Heart left ventricle (tissue), 16 donors: ENCODE data around the gene SNAPC5. TPM values are rescaled to one million over a fixed set of nuclear protein-coding genes. Genes with fewer than 3 reads are reported as not detected.
"Not testable (repeated sequence)": the region's sequence is repeated elsewhere in the genome, so short reads cannot be mapped to it uniquely, and the experiment has no call there.

Experiments used
- ATAC-seq, 4 donors: fragments of 200-7000 bp; cut with Tn5 transposase; one replicate each; pipeline ENCODE4 v1.9.1; 2020 to 2022; ENCODE audit warnings: moderate library complexity in 4 of 4, mild to moderate bottlenecking in 3 of 4, moderate number of reproducible peaks in 1 of 4
- DNase-seq, 5 donors: peaks; one replicate each; pipeline ENCODE4 v3.0.0-alpha.2; 2020
- H3K27ac ChIP-seq, 12 donors: fragments of 200-600 bp; sonication (generic) in 4 of 12; one replicate each; pipeline versions ENCODE4 v1.5.0 to v1.8.0; 2016 to 2022; ENCODE audit warnings: mild to moderate bottlenecking in 2 of 12
- H3K27me3 ChIP-seq, 9 donors: fragments of 200-600 bp; sonication (generic) in 2 of 9; one replicate each; pipeline versions ENCODE4 v1.5.1 to v1.8.0; 2016 to 2022; ENCODE audit warnings: mild to moderate bottlenecking in 3 of 9
- H3K36me3 ChIP-seq, 9 donors: fragments of 200-600 bp; sonication (generic) in 2 of 9; one replicate each; pipeline versions ENCODE4 v1.5.0 to v1.8.0; 2018 to 2022; ENCODE audit warnings: mild to moderate bottlenecking in 2 of 9
- H3K4me1 ChIP-seq, 12 donors: fragments of 200-600 bp; sonication (generic) in 4 of 12; one replicate each; pipeline versions ENCODE4 v1.5.0 to v1.8.0; 2016 to 2022; ENCODE audit warnings: mild to moderate bottlenecking in 3 of 12
- H3K4me3 ChIP-seq, 12 donors: fragments of 200-600 bp; sonication (generic) in 4 of 12; one replicate each; pipeline versions ENCODE4 v1.5.0 to v1.8.0; 2017 to 2022; ENCODE audit warnings: mild to moderate bottlenecking in 9 of 12, moderate library complexity in 4 of 12
- H3K9me3 ChIP-seq, 12 donors: fragments of 200-600 bp; sonication (generic) in 4 of 12; one replicate each; pipeline versions ENCODE4 v1.5.0 to v1.8.0; 2016 to 2022; ENCODE audit warnings: mild to moderate bottlenecking in 1 of 12
- CTCF ChIP-seq, 12 donors: fragments of 200-600 bp; sonication (generic) in 4 of 12; IDR thresholded peaks; one replicate each; pipeline versions ENCODE4 v1.5.0 to v1.8.0; 2018 to 2022; ENCODE audit warnings: antibody characterized with exemption in 12 of 12, mild to moderate bottlenecking in 5 of 12
- POLR2A ChIP-seq, 2 donors: fragments of 450-650 bp; IDR thresholded peaks; one replicate each; pipeline ENCODE4 v1.6.1; 2017; ENCODE audit warnings: antibody characterized with exemption in 2 of 2, mild to moderate bottlenecking in 2 of 2, moderate library complexity in 2 of 2
- WGBS, 4 donors: extraction: QIAGEN DNeasy Blood & Tissue Kit in 2 of 4; methylation state at CpG; one replicate each; pipeline versions ENCODE4 v1.1.5 to v1.1.7; 2013 to 2018; 5-methylcytosine and 5-hydroxymethylcytosine counted together
- intact Hi-C, 10 donors: fragments of 100-400 bp; cut with DNase I; formaldehyde crosslinking; loops; one replicate each; pipeline versions ENCODE4 v1.11.1 to v1.14.2; 2022
- polyA plus RNA-seq, 2 donors: library from polyadenylated mRNA; stranded (reverse); fragments of 200-250 nt; gene quantifications; one replicate each; pipeline ENCODE4 v1.2.3, GENCODE V29; 2013
- total RNA-seq, 9 donors: library from RNA; depleted of rRNA in 2 of 9; stranded (reverse); fragments of >200 nt in 2 of 9; fragmentation: NEBNext Ultra II Directional in 3 of 9; extraction: Animal tissue kit (Norgen Biotek cat#: 25700) in 3 of 9; gene quantifications; one replicate each; pipeline versions ENCODE4 v1.1.0 to v1.2.4, GENCODE V29; 2016 to 2023
- donor health status: ischemic (EF 13 %, LVEDD 7.1; RV severe dilation, severe dysfunction).
- donor health status: healthy with polysubstance abuse.
- donor health status: DM: no; HTN: yes; CAD: no.
- donor health status: DM: no; HTN: no; CAD: no.
- donor health status: ischemic (EF 25% LVEDD 6.9; RV normal size, moderate dysfunction).
- donor health status: ischemic (EF 25% LVEDD 5.7; RV mildly dilated, moderate dysfunction).
- donor health status: healthy.
- donor health status: DM: yes; HTN: yes; CAD: no.
- donor health status: ischemic (EF 35%, LVEDD 5.7; RV mildly dilated, moderate dysfunction).
- donor health status: nonischemic (EF 11% LVEDD 7.7; RV severe dilation, severe dysfunction).
- donor health status: DM: yes; HTN: yes; CAD: no.
- donor health status: PGD.
- donor health status: ischemic (EF 29% LVEDD 5.4; RV normal size, mild dysfunction).
- donor health status: nonischemic (EF 23%, LVEDD 6.1; RV moderate dilation, normal function).

SNAPC5 gene
- total and polyA plus RNA-seq, 11 donors: 25.4 to 59.5 (median 29.6) TPM

DNA sequence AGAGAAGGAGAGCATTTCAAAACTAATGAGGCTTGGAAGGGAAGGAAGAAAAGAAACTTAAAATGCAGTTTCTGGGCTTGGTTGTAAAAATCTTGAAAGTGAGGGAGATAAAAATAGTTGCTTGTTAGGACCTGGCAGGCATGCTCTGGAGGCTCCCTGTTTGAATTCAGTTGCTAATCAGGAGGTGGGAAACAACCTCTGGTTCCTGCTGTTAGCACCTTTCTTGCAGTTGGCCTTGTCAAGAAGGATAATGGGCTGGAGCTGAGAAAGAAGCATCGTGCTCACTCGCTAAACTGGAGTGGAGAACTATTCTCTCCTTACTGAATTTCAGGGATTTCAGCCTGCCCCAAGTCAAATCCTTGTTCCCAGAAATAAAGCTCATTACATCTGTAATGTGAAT is 23.4 kb downstream of the SNAPC5 start:
- H3K27me3 ChIP-seq: no peaks in the 10 kb centered on the region
- peaks cover 0 to 5% (median 0%) of the 10 kb centered on the region in 9 donors for H3K36me3 ChIP-seq
- peaks cover 0 to 26% (median 11%) of the 10 kb centered on the region in 12 donors for H3K4me1 ChIP-seq
- intact Hi-C loops: no loop called here
- DNase-seq (no peak), ATAC-seq (no peak)
- no peaks in the 10 kb centered on the region for H3K9me3 ChIP-seq
- H3K4me3 ChIP-seq: no peak overlapping the region
- 32 to 60% (median 49%) methylated on average over 2 of the region's 2 CpGs for WGBS, 4 donors
- no peak for TF ChIP-seq POLR2A (IDR thresholded peaks at IDR 0.05)
- no peak for TF ChIP-seq CTCF (IDR thresholded peaks at IDR 0.05)
- H3K27ac ChIP-seq: no peak overlapping the region

DNA sequence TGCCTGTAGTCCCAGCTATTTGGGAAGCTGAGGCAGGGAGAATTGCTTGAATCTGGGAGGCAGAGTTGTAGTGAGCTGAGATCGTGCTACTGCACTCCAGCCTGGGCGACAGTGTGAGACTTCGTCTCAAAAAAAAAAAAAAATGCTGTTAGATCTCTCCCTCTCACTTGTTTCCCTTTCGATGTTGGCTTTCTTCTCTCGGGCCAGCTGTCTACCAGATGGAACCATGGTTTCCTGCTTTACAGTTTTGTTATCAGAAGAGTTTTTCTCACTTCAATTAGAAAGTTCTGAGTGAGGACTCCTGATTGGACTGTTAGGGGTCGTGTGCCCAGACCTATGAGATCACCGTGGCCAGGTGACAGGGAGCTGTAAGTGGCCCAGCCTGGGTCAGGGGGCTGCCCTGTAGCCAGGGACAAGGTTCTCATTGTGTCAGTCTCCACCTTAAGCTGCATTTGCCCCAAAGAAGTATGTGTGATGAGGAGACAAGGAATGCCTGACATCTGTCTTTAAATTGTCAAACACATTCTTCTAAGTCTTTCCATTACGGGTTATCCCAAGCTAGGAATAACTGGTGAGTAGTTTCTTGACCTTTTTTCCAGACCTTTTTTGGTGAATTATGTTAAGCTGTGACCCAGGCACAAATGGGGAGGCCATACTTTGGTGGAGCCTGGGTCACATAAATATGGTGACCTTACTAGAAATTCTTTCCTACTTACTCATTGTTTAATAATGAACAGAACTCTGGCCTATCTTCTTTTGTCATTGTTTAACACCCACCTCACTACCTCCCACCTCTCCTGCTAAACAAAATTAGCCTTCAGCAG is 25.2 kb downstream of the SNAPC5 start:
- intact Hi-C loops: no loop called here
- DNase-seq (peak in 1 of 5 donors; percentile 34), ATAC-seq (peak in 3 of 4 donors; percentile 45 to 73 (median 70))
- Histone ChIP-seq H3K4me3 (no peak overlapping the region), H3K36me3 (peaks cover 0 to 14% (median 0%) of the 10 kb centered on the region in 9 donors), H3K4me1 (peaks cover 0 to 26% (median 11%) of the 10 kb centered on the region in 12 donors), H3K9me3 (no peaks in the 10 kb centered on the region), H3K27ac (peak overlapping the region in 7 of 12 donors; percentile 26 to 69 (median 43)), H3K27me3 (no peaks in the 10 kb centered on the region)
- 56 to 67% (median 63%) methylated on average over 8 of the region's 8 CpGs for WGBS, 4 donors
- TF ChIP-seq POLR2A (IDR thresholded peaks at IDR 0.05) (no peak), CTCF (IDR thresholded peaks at IDR 0.05) (no peak)

DNA sequence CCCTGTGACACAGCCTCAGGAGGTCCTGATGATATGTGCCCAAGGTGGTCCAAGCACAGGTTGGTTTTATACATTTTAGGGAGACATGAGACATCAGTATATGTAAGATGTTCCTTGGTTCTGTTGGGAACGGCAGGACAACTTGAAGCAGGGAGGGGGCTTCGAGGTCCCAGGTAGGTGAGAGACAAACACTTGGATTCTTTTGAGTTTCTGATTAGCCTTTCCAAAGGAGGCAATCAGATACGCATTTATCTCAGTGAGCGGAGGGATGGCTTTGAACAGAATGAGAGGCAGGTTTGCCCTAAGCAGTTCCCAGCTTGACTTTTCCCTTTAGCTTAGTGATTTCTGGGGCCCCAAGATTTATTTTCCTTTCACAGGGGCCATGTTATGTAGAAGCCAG is 26.7 kb downstream of the SNAPC5 start:
- H3K27ac ChIP-seq, H3K9me3 ChIP-seq, H3K4me3 ChIP-seq, intact Hi-C loops, ATAC-seq, DNase-seq, H3K27me3 ChIP-seq: not testable (repeated sequence)
- 88 to 94% (median 89%) methylated on average over 4 of the region's 4 CpGs for WGBS, 4 donors
- H3K4me1 ChIP-seq: peaks cover 0 to 26% (median 11%) of the 10 kb centered on the region in 12 donors
- peaks cover 0 to 21% (median 0%) of the 10 kb centered on the region in 9 donors for H3K36me3 ChIP-seq

GRCh38 chr15:66467162-66468040 is 30.2 kb downstream of the SNAPC5 start:
- Histone ChIP-seq H3K36me3 (peaks cover 0 to 26% (median 0%) of the 10 kb centered on the region in 9 donors), H3K4me1 (peaks cover 0 to 16% (median under 1%) of the 10 kb centered on the region in 12 donors)
- H3K9me3 ChIP-seq, H3K27ac ChIP-seq, ATAC-seq, H3K27me3 ChIP-seq, DNase-seq, H3K4me3 ChIP-seq, intact Hi-C loops: not testable (repeated sequence)
- WGBS, 4 donors: 96 to 98% (median 98%) methylated on average over 11 of the region's 11 CpGs

GRCh38 chr15:66465294-66465693 is 32.3 kb downstream of the SNAPC5 start:
- peaks cover 0 to 26% (median 0%) of the 10 kb centered on the region in 9 donors for H3K36me3 ChIP-seq
- DNase-seq, H3K27me3 ChIP-seq, intact Hi-C loops, H3K27ac ChIP-seq, H3K4me1 ChIP-seq, ATAC-seq, H3K9me3 ChIP-seq, H3K4me3 ChIP-seq: not testable (repeated sequence)
- 94 to 98% (median 95%) methylated on average over 6 of the region's 6 CpGs for WGBS, 4 donors
